Measurements from ENCODE around the gene LPP.

GRCh38 chr3:188775412-188775811 lies 621.5 kb downstream of the LPP start:
- no peak for TF ChIP-seq PHF21A (CRISPR knock-in tag; IDR thresholded peaks at IDR 0.05)
- TF ChIP-seq, protein P1, sequence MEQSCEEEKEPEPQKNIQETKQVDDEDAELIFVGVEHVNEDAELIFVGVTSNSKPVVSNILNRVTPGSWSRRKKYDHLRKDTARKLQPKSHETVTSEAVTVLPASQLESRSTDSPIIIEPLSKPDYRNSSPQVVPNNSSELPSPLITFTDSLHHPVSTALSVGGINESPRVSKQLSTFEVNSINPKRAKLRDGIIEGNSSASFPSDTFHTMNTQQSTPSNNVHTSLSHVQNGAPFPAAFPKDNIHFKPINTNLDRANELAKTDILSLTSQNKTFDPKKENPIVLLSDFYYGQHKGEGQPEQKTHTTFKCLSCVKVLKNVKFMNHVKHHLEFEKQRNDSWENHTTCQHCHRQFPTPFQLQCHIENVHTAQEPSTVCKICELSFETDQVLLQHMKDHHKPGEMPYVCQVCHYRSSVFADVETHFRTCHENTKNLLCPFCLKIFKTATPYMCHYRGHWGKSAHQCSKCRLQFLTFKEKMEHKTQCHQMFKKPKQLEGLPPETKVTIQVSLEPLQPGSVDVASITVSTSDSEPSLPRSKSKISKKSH (CRISPR knock-in tag; IDR thresholded peaks at IDR 0.05; ENCODE audit: borderline replicate concordance), result no peak
